ENCODE measurements around the gene NIM1K.

NIM1K gene

GRCh38 chr5:43148417-43148816 is 43.6 kb upstream of the NIM1K start:
- TF ChIP-seq EZH2phosphoT487 (IDR thresholded peaks at IDR 0.05; ENCODE audit: low read depth) = no peak
- no peak for TF ChIP-seq CTCF (IDR thresholded peaks at IDR 0.05; ENCODE audit: low read depth, low read length)
- Histone ChIP-seq H3K27me3 (ENCODE audit: low read depth, low read length) (no peaks in the 10 kb centered on the region), H3K9me3 (ENCODE audit: insufficient read depth, low read length) (no peaks in the 10 kb centered on the region), H3K4me2 (ENCODE audit: low read length) (no peak overlapping the region), H3K4me1 (ENCODE audit: low read length) (no peaks in the 10 kb centered on the region), H2AFZ (ENCODE audit: low read depth, low read length) (no peak overlapping the region), H3K36me3 (replicated peaks; ENCODE audit: low read depth, low read length) (peaks cover 7% of the 10 kb centered on the region), H4K20me1 (ENCODE audit: insufficient read depth, low read length) (no peaks in the 10 kb centered on the region), H3K27ac (ENCODE audit: low read length) (no peak overlapping the region), H3K9ac (ENCODE audit: low read length) (no peak overlapping the region), H3K4me3 (ENCODE audit: low read length) (no peak overlapping the region), H3K79me2 (ENCODE audit: low read length) (peaks cover 10% of the 10 kb centered on the region)

GRCh38 chr5:43149231-43149630 is 42.8 kb upstream of the NIM1K start:
- Histone ChIP-seq H3K4me1 (ENCODE audit: low read length) (no peaks in the 10 kb centered on the region), H3K4me2 (ENCODE audit: low read length) (no peak overlapping the region), H2AFZ (ENCODE audit: low read depth, low read length) (no peak overlapping the region), H3K27me3 (ENCODE audit: low read depth, low read length) (no peaks in the 10 kb centered on the region), H3K27ac (ENCODE audit: low read length) (no peak overlapping the region), H3K9ac (ENCODE audit: low read length) (no peak overlapping the region), H3K4me3 (ENCODE audit: low read length) (no peak overlapping the region), H3K36me3 (replicated peaks; ENCODE audit: low read depth, low read length) (peaks cover 5% of the 10 kb centered on the region), H3K79me2 (ENCODE audit: low read length) (peaks cover 13% of the 10 kb centered on the region), H3K9me3 (ENCODE audit: insufficient read depth, low read length) (no peaks in the 10 kb centered on the region), H4K20me1 (ENCODE audit: insufficient read depth, low read length) (no peaks in the 10 kb centered on the region)
- no peak for TF ChIP-seq CTCF (IDR thresholded peaks at IDR 0.05; ENCODE audit: low read depth, low read length)
- TF ChIP-seq EZH2phosphoT487 (IDR thresholded peaks at IDR 0.05; ENCODE audit: low read depth) = no peak

- H3K27me3 ChIP-seq (ENCODE audit: low read depth, low read length) = no peaks in the 10 kb centered on the region
- H3K4me2 ChIP-seq (ENCODE audit: low read length) = no peak overlapping the region
- H3K36me3 ChIP-seq (replicated peaks; ENCODE audit: low read depth, low read length) = peaks cover 5% of the 10 kb centered on the region
- no peaks in the 10 kb centered on the region for H4K20me1 ChIP-seq (ENCODE audit: insufficient read depth, low read length)
- H2AFZ ChIP-seq (ENCODE audit: low read depth, low read length) = no peak overlapping the region
- H3K9ac ChIP-seq (ENCODE audit: low read length) = no peak overlapping the region
- TF ChIP-seq EZH2phosphoT487 (IDR thresholded peaks at IDR 0.05; ENCODE audit: low read depth) (no peak), CTCF (IDR thresholded peaks at IDR 0.05; ENCODE audit: low read depth, low read length) (no peak)
- no peaks in the 10 kb centered on the region for H3K4me1 ChIP-seq (ENCODE audit: low read length)
- no peaks in the 10 kb centered on the region for H3K9me3 ChIP-seq (ENCODE audit: insufficient read depth, low read length)
- peaks cover 10% of the 10 kb centered on the region for H3K79me2 ChIP-seq (ENCODE audit: low read length)
- no peak overlapping the region for H3K27ac ChIP-seq (ENCODE audit: low read length)
- H3K4me3 ChIP-seq (ENCODE audit: low read length) = no peak overlapping the region
Measured at GRCh38 chr5:43150075-43150474, 42.0 kb upstream of the NIM1K start.

- peaks cover 5% of the 10 kb centered on the region for H3K36me3 ChIP-seq (replicated peaks; ENCODE audit: low read depth, low read length)
- H3K27ac ChIP-seq (ENCODE audit: low read length) = no peak overlapping the region
- TF ChIP-seq CTCF (IDR thresholded peaks at IDR 0.05; ENCODE audit: low read depth, low read length) = no peak
- TF ChIP-seq EZH2phosphoT487 (IDR thresholded peaks at IDR 0.05; ENCODE audit: low read depth) = no peak
- H4K20me1 ChIP-seq (ENCODE audit: insufficient read depth, low read length) = no peaks in the 10 kb centered on the region
- no peak overlapping the region for H3K4me3 ChIP-seq (ENCODE audit: low read length)
- no peak overlapping the region for H2AFZ ChIP-seq (ENCODE audit: low read depth, low read length)
- no peaks in the 10 kb centered on the region for H3K4me1 ChIP-seq (ENCODE audit: low read length)
- H3K27me3 ChIP-seq (ENCODE audit: low read depth, low read length) = no peaks in the 10 kb centered on the region
- H3K9ac ChIP-seq (ENCODE audit: low read length) = no peak overlapping the region
- H3K9me3 ChIP-seq (ENCODE audit: insufficient read depth, low read length) = no peaks in the 10 kb centered on the region
- H3K79me2 ChIP-seq (ENCODE audit: low read length) = peaks cover 13% of the 10 kb centered on the region
- no peak overlapping the region for H3K4me2 ChIP-seq (ENCODE audit: low read length)
Measured at GRCh38 chr5:43150748-43151147, 41.3 kb upstream of the NIM1K start.

Measured in OCI-LY3 (cell line).